ENCODE measurements around the gene DUSP9.

GRCh38 chrX:153700376-153700945 is 53.5 kb downstream of the DUSP9 start:
- TF ChIP-seq POLR2A (IDR thresholded peaks at IDR 0.05), result no peak
- TF ChIP-seq CTCF (IDR thresholded peaks at IDR 0.05), result no peak
- no peak for TF ChIP-seq POLR2AphosphoS5 (IDR thresholded peaks at IDR 0.05; ENCODE audit: insufficient read depth in 1 of 2, low read depth in 1 of 2)
